H7 (cell line): ENCODE measurements around the gene DHX9. TPM values are rescaled to one million over a fixed set of nuclear protein-coding genes. Genes with fewer than 3 reads are reported as not detected.

Source experiments
- DNase-seq: peaks from one replicate; pipeline ENCODE4 v3.0.0; 2012
- H3K27me3 ChIP-seq: 2 replicates; pipeline ENCODE4 v1.6.0; 2011; ENCODE audit warnings: mild to moderate bottlenecking, low read length; ENCODE audit not compliant: control insufficient read depth, insufficient read depth
- H3K36me3 ChIP-seq: replicated peaks from 2 replicates; pipeline ENCODE4 v1.5.1; 2011; ENCODE audit warnings: low read length; ENCODE audit not compliant: control insufficient read depth, insufficient read depth
- H3K4me3 ChIP-seq: 2 replicates; pipeline ENCODE4 v1.5.1; 2011; ENCODE audit warnings: low read depth, mild to moderate bottlenecking, control low read depth, low read length, moderate library complexity; ENCODE audit not compliant: insufficient read depth
- total RNA-seq: library from RNA; depleted of rRNA; stranded (reverse); fragments of >200 nt; shearing (Covaris generic); gene quantifications from 2 replicates; pipeline ENCODE4 v1.2.3, GENCODE V29; 2014

DHX9 gene
- total RNA-seq, 1 experiment from 2014 or later, result 170 TPM

- DNase-seq, result no peak
- Histone ChIP-seq H3K36me3 (peaks cover 76% of the 10 kb centered on the region), H3K27me3 (no peaks in the 10 kb centered on the region), H3K4me3 (no peak overlapping the region)
Measured at GRCh38 chr1:182855911-182856310, 16.8 kb downstream of the DHX9 start.

GRCh38 chr1:182857212-182857611 lies 18.1 kb downstream of the DHX9 start:
- peaks cover 80% of the 10 kb centered on the region for H3K36me3 ChIP-seq
- DNase-seq, result no peak
- H3K27me3 ChIP-seq, result no peaks in the 10 kb centered on the region
- no peak overlapping the region for H3K4me3 ChIP-seq

- no peak overlapping the region for H3K4me3 ChIP-seq
- H3K36me3 ChIP-seq, result peaks cover 74% of the 10 kb centered on the region
- no peaks in the 10 kb centered on the region for H3K27me3 ChIP-seq
- DNase-seq, result no peak
Measured at GRCh38 chr1:182860658-182861057, 21.5 kb downstream of the DHX9 start.

GRCh38 chr1:182861994-182862393 lies 22.8 kb downstream of the DHX9 start:
- DNase-seq, result no peak

GRCh38 chr1:182862827-182863226 lies 23.7 kb downstream of the DHX9 start:
- Histone ChIP-seq H3K36me3 (peaks cover 73% of the 10 kb centered on the region), H3K27me3 (no peaks in the 10 kb centered on the region), H3K4me3 (no peak overlapping the region)
- DNase-seq, result no peak

More at GRCh38 chr1:182861994-182862393, 22.8 kb downstream of the DHX9 start:
- peaks cover 76% of the 10 kb centered on the region for H3K36me3 ChIP-seq
- no peaks in the 10 kb centered on the region for H3K27me3 ChIP-seq
- no peak overlapping the region for H3K4me3 ChIP-seq

GRCh38 chr1:182863940-182864339 lies 24.8 kb downstream of the DHX9 start:
- Histone ChIP-seq H3K27me3 (no peaks in the 10 kb centered on the region), H3K36me3 (peaks cover 65% of the 10 kb centered on the region), H3K4me3 (no peak overlapping the region)
- no peak for DNase-seq

GRCh38 chr1:182867861-182868260 lies 28.7 kb downstream of the DHX9 start:
- H3K27me3 ChIP-seq, result no peaks in the 10 kb centered on the region
- H3K4me3 ChIP-seq, result no peak overlapping the region
- no peak for DNase-seq
- peaks cover 52% of the 10 kb centered on the region for H3K36me3 ChIP-seq

GRCh38 chr1:182869241-182869666 lies 30.1 kb downstream of the DHX9 start:
- H3K27me3 ChIP-seq, result no peaks in the 10 kb centered on the region
- H3K4me3 ChIP-seq, result no peak overlapping the region
- no peak for DNase-seq
- H3K36me3 ChIP-seq, result peaks cover 49% of the 10 kb centered on the region

GRCh38 chr1:182872881-182873280 lies 33.7 kb downstream of the DHX9 start:
- no peak for DNase-seq
- H3K4me3 ChIP-seq, result no peak overlapping the region
- no peaks in the 10 kb centered on the region for H3K27me3 ChIP-seq
- H3K36me3 ChIP-seq, result peaks cover 50% of the 10 kb centered on the region

- Histone ChIP-seq H3K36me3 (peaks cover 57% of the 10 kb centered on the region), H3K4me3 (no peak overlapping the region), H3K27me3 (no peaks in the 10 kb centered on the region)
- DNase-seq, result no peak
Measured at GRCh38 chr1:182875889-182876288, 36.7 kb downstream of the DHX9 start.

- H3K27me3 ChIP-seq, result no peaks in the 10 kb centered on the region
Measured at GRCh38 chr1:182877331-182877730, 38.2 kb downstream of the DHX9 start.

GRCh38 chr1:182877842-182878241 lies 38.7 kb downstream of the DHX9 start:
- no peak for DNase-seq
- H3K27me3 ChIP-seq, result no peaks in the 10 kb centered on the region
- H3K4me3 ChIP-seq, result no peak overlapping the region
- peaks cover 67% of the 10 kb centered on the region for H3K36me3 ChIP-seq

More at GRCh38 chr1:182877331-182877730, 38.2 kb downstream of the DHX9 start:
- Histone ChIP-seq H3K4me3 (no peak overlapping the region), H3K36me3 (peaks cover 68% of the 10 kb centered on the region)
- no peak for DNase-seq

GRCh38 chr1:182884872-182885271 lies 45.7 kb downstream of the DHX9 start:
- Histone ChIP-seq H3K4me3 (no peak overlapping the region), H3K27me3 (no peaks in the 10 kb centered on the region), H3K36me3 (peaks cover 48% of the 10 kb centered on the region)
- DNase-seq, result no peak

- Histone ChIP-seq H3K36me3 (peaks cover 43% of the 10 kb centered on the region), H3K27me3 (no peaks in the 10 kb centered on the region), H3K4me3 (no peak overlapping the region)
- DNase-seq, result no peak
Measured at GRCh38 chr1:182885591-182885990, 46.4 kb downstream of the DHX9 start.

- H3K27me3 ChIP-seq, result no peaks in the 10 kb centered on the region
- H3K4me3 ChIP-seq, result no peak overlapping the region
- H3K36me3 ChIP-seq, result peaks cover 30% of the 10 kb centered on the region
- no peak for DNase-seq
Measured at GRCh38 chr1:182886985-182887384, 47.8 kb downstream of the DHX9 start.
